H1 (cell line): ENCODE measurements around the gene CHST8. TPM values are rescaled to one million over a fixed set of nuclear protein-coding genes. Genes with fewer than 3 reads are reported as not detected.

Source experiments
- CTCF ChIA-PET: fragments of 300-600 bp; sonication (Branson Sonifier 250); formaldehyde crosslinking; loops from one replicate; lab custom pipeline; 2021; ENCODE audit not compliant: partially characterized antibody; lab: Charles Lee
- POLR2A ChIA-PET: fragments of 300-600 bp; sonication (Branson Sonifier 250); formaldehyde crosslinking; loops from one replicate; lab custom pipeline; 2021; ENCODE audit warnings: inconsistent platforms; ENCODE audit not compliant: partially characterized antibody; lab: Charles Lee
- DNase-seq, 2 experiments: peaks; one replicate each; pipeline versions ENCODE4 v3.0.0 to v3.0.0-alpha.2; 2010 to 2022; ENCODE audit warnings: low spot score in 2 of 2, low read depth in 1 of 2, mixed read lengths in 1 of 2
- FAIRE-seq: peaks from 2 replicates; lab custom pipeline; 2011; peaks lifted over from hg19 to GRCh38; lab: Jason Lieb, UNC
- H2AFZ ChIP-seq: 2 replicates; pipeline ENCODE4 v1.8.1; 2012; ENCODE audit warnings: low read length, inconsistent platforms
- H2AK5ac ChIP-seq: 2 replicates; pipeline ENCODE4 v1.6.1; 2013; ENCODE audit warnings: low read depth, low read length
- H2BK120ac ChIP-seq: replicated peaks from 2 replicates; pipeline ENCODE3; 2013; ENCODE audit warnings: low read depth, low read length, inconsistent platforms
- H2BK12ac ChIP-seq: 2 replicates; pipeline ENCODE4 v1.6.1; 2013; ENCODE audit warnings: low read depth, low read length
- H2BK15ac ChIP-seq: 2 replicates; pipeline ENCODE4 v1.6.1; 2013; ENCODE audit warnings: low read length
- H2BK20ac ChIP-seq: 2 replicates; pipeline ENCODE4 v1.6.1; 2013; ENCODE audit warnings: low read length
- H2BK5ac ChIP-seq: 2 replicates; pipeline ENCODE4 v1.6.1; 2013; ENCODE audit warnings: low read depth, low read length
- H3K14ac ChIP-seq: 2 replicates; pipeline ENCODE4 v1.6.1; 2013; ENCODE audit warnings: inconsistent platforms; ENCODE audit not compliant: insufficient read length
- H3K18ac ChIP-seq: 2 replicates; pipeline ENCODE4 v1.6.1; 2013; ENCODE audit warnings: low read length; ENCODE audit errors: extremely low read depth
- H3K23ac ChIP-seq: 2 replicates; pipeline ENCODE4 v1.6.1; 2013; ENCODE audit warnings: inconsistent platforms; ENCODE audit not compliant: insufficient read length
- H3K23me2 ChIP-seq: 2 replicates; pipeline ENCODE4 v1.6.1; 2013; ENCODE audit warnings: low read depth, low read length
- H3K27ac ChIP-seq: 2 replicates; pipeline ENCODE4 v1.6.1; 2011; ENCODE audit warnings: low read depth, low read length, inconsistent platforms
- H3K27me3 ChIP-seq, 4 experiments: replicated peaks in 1 of 4; 1 replicate in 1 of 4; 2 replicates in 3 of 4; pipeline versions ENCODE4 v1.6.1 to v1.8.1; 2011 to 2013; ENCODE audit warnings: low read length in 3 of 4, mild to moderate bottlenecking in 3 of 4, inconsistent platforms in 2 of 4, mixed read lengths in 2 of 4, moderate library complexity in 1 of 4; ENCODE audit not compliant: control insufficient read depth in 3 of 4, insufficient read depth in 3 of 4; ENCODE audit errors: extremely low read depth in 1 of 4
- H3K36me3 ChIP-seq, 4 experiments: 2 replicates each; pipeline versions ENCODE4 v1.6.1 to v1.8.1; 2011 to 2013; ENCODE audit warnings: mild to moderate bottlenecking in 4 of 4, low read length in 3 of 4, moderate library complexity in 2 of 4, control low read depth in 1 of 4, inconsistent platforms in 1 of 4; ENCODE audit not compliant: insufficient read depth in 4 of 4, control insufficient read depth in 2 of 4
- H3K4ac ChIP-seq: replicated peaks from 2 replicates; pipeline ENCODE3; 2013; ENCODE audit warnings: low read length, low read depth, mixed read lengths, inconsistent platforms; ENCODE audit not compliant: insufficient read length
- H3K4me1 ChIP-seq, 4 experiments: replicated peaks in 1 of 4; 1 replicate in 1 of 4; 2 replicates in 3 of 4; pipeline versions ENCODE4 v1.6.1 to v1.8.1; 2011 to 2013; ENCODE audit warnings: low read length in 3 of 4, inconsistent platforms in 2 of 4, mixed read lengths in 1 of 4; ENCODE audit not compliant: insufficient read depth in 4 of 4, control insufficient read depth in 3 of 4
- H3K4me2 ChIP-seq, 2 experiments: 2 replicates each; pipeline versions ENCODE4 v1.6.1 to v1.8.1; 2011 to 2013; ENCODE audit warnings: low read depth in 2 of 2, low read length in 2 of 2, control low read depth in 1 of 2, inconsistent platforms in 1 of 2, mild to moderate bottlenecking in 1 of 2; ENCODE audit not compliant: insufficient read depth in 1 of 2
- H3K4me3 ChIP-seq, 4 experiments: fragments of 200-600, 300-600 bp in 1 of 4; sonication (generic), shearing (Covaris generic), sonication (Bioruptor Twin) in 1 of 4; 2 replicates each; pipeline versions ENCODE4 v1.5.1 to v1.8.1; 2011 to 2016; ENCODE audit warnings: low read length in 4 of 4, low read depth in 3 of 4, control low read depth in 2 of 4, inconsistent platforms in 2 of 4, mild to moderate bottlenecking in 2 of 4, mixed read lengths in 1 of 4, moderate library complexity in 1 of 4; ENCODE audit not compliant: insufficient read depth in 2 of 4; ENCODE audit errors: extremely low read depth in 1 of 4
- H3K56ac ChIP-seq: replicated peaks from 2 replicates; pipeline ENCODE3; 2013; ENCODE audit warnings: low read depth, mild to moderate bottlenecking, mixed read lengths, low read length, inconsistent platforms; ENCODE audit not compliant: insufficient read length
- H3K79me1 ChIP-seq: 2 replicates; pipeline ENCODE4 v1.6.1; 2013; ENCODE audit warnings: low read depth, low read length, control low read depth
- H3K79me2 ChIP-seq, 2 experiments: 2 replicates each; pipeline versions ENCODE4 v1.6.1 to v1.8.1; 2012 to 2013; ENCODE audit warnings: low read length in 2 of 2, mild to moderate bottlenecking in 2 of 2, inconsistent platforms in 1 of 2; ENCODE audit not compliant: insufficient read depth in 2 of 2, control insufficient read depth in 1 of 2
- H3K9ac ChIP-seq, 4 experiments: replicated peaks in 1 of 4; 1 replicate in 1 of 4; 2 replicates in 3 of 4; pipeline versions ENCODE4 v1.6.1 to v1.8.1; 2011 to 2013; ENCODE audit warnings: low read depth in 3 of 4, low read length in 3 of 4, control low read depth in 2 of 4, mild to moderate bottlenecking in 2 of 4, moderate library complexity in 2 of 4, inconsistent platforms in 1 of 4; ENCODE audit errors: extremely low read depth in 1 of 4
- H3K9me3 ChIP-seq, 2 experiments: 2 replicates each; pipeline versions ENCODE4 v1.6.1 to v1.8.1; 2012 to 2013; ENCODE audit warnings: mild to moderate bottlenecking in 2 of 2, moderate library complexity in 2 of 2, control low read depth in 1 of 2, inconsistent platforms in 1 of 2, low read depth in 1 of 2, low read length in 1 of 2, mixed read lengths in 1 of 2; ENCODE audit not compliant: insufficient read depth in 2 of 2
- H4K20me1 ChIP-seq, 2 experiments: replicated peaks in 1 of 2; 2 replicates each; pipeline versions ENCODE3 to v1.8.1; 2011 to 2013; ENCODE audit warnings: inconsistent platforms in 2 of 2, low read length in 2 of 2, mild to moderate bottlenecking in 1 of 2; ENCODE audit not compliant: insufficient read depth in 2 of 2, control insufficient read depth in 1 of 2
- H4K5ac ChIP-seq: 2 replicates; pipeline ENCODE4 v1.6.1; 2013; ENCODE audit warnings: low read length, low read depth, mixed read lengths, inconsistent platforms; ENCODE audit not compliant: insufficient read length
- H4K8ac ChIP-seq: 2 replicates; pipeline ENCODE4 v1.8.0; 2013; ENCODE audit warnings: mild to moderate bottlenecking, moderate library complexity, low read length, inconsistent platforms; ENCODE audit not compliant: insufficient read depth; ENCODE audit errors: extremely low read depth
- H4K91ac ChIP-seq: replicated peaks from 2 replicates; pipeline ENCODE3; 2013; ENCODE audit warnings: low read length, mixed read lengths, inconsistent platforms; ENCODE audit not compliant: insufficient read length
- ASH2L ChIP-seq: fragments of 200-600, 300-600 bp; sonication (generic); IDR thresholded peaks from one replicate; pipeline ENCODE4 v1.7.1; 2017; ENCODE audit warnings: low read length
- CEBPB ChIP-seq: IDR thresholded peaks from 2 replicates; pipeline ENCODE4 v1.6.1; 2012; ENCODE audit warnings: low read depth, low read length
- CHD2 ChIP-seq: IDR thresholded peaks from 2 replicates; pipeline ENCODE4 v1.6.1; 2012; ENCODE audit warnings: low read length, improper control_type of control experiment
- RNF2 ChIP-seq: fragments of 200-900, 300-1000 bp; sonication (generic); IDR thresholded peaks from 2 replicates; pipeline ENCODE4 v1.7.1; 2016; ENCODE audit warnings: borderline replicate concordance, low read depth, mild to moderate bottlenecking, antibody characterized with exemption, low read length; ENCODE audit not compliant: poor library complexity, severe bottlenecking; ENCODE audit errors: missing control alignments
- WGBS, 2 experiments: shearing (Covaris generic) in 1 of 2; methylation state at CpG; one replicate each; pipeline versions ENCODE4 v1.1.6 to v1.1.7; 2013 to 2015; ENCODE audit warnings: low lambda C conversion rate in 2 of 2, mixed read lengths in 2 of 2, inconsistent platforms in 1 of 2, low coverage in 1 of 2, missing lambda C conversion rate in 1 of 2; ENCODE audit not compliant: insufficient replicate concordance in 2 of 2, insufficient coverage in 1 of 2, insufficient read length in 1 of 2; ENCODE audit errors: extremely low coverage in 1 of 2, missing lambda C conversion rate in 1 of 2; 5-methylcytosine and 5-hydroxymethylcytosine counted together
- polyA plus RNA-seq, 7 experiments: library from polyadenylated mRNA; depleted of rRNA in 3 of 7; stranded (reverse) in 5 of 7; unstranded in 2 of 7; fragments of >200 nt in 5 of 7; fragments of 200-250 nt in 2 of 7; gene quantifications; 1 replicate in 5 of 7; 2 replicates in 1 of 7; 4 replicates in 1 of 7; pipeline versions ENCODE4 v1.2.1 to v1.2.3, GENCODE V29; 2011 to 2013; ENCODE audit warnings: missing spikeins in 2 of 7, mixed read lengths in 2 of 7
- total RNA-seq: library from RNA; stranded (reverse); fragmentation: NEBNext Ultra II Directional; extraction: Animal tissue kit (Norgen Biotek cat#: 25700); gene quantifications from 2 replicates; pipeline ENCODE4 v1.2.1, GENCODE V29; 2021
- TF ChIP-seq, protein P1 (sequence below): IDR thresholded peaks from 2 replicates; pipeline ENCODE4 v1.6.1; 2012; ENCODE audit warnings: inconsistent platforms
- TF ChIP-seq, protein P2 (sequence below): IDR thresholded peaks from 2 replicates; pipeline ENCODE4 v1.6.1; 2012; ENCODE audit warnings: inconsistent platforms

CHST8 gene
- total and polyA plus RNA-seq, 2 of the 8 experiments (the other 6 are each of a cell fraction or from before 2014, with no cell fraction given): 10.8 to 28.2 TPM

DNA sequence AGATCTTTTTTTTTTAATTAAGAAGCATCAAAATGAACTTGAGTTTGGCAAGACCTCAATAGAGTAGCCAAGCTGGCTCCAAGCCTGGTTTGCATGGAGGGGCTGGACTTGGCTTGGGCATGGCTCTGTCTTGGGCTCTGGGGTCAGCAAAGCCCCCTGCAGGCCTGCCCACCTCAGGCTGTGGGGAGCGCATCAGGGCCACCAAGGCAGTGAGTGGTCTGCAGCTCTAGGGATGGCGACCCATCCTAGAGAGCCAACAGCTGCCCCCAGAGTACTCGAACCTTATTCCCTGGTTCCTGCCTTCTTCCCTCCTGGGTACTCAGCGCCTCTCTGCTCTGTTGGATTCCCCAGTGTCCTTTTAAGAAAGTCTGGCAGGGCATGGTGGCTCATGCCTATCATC, 5.4 kb upstream of the CHST8 start:
- H3K9me3 ChIP-seq: no peaks in the 10 kb centered on the region
- no peak overlapping the region for H2BK20ac ChIP-seq
- no peak overlapping the region for H2BK120ac ChIP-seq
- peaks cover 0 to 5% (median 2%) of the 10 kb centered on the region in 4 experiments; a peak in 4 of 7 replicates for H3K4me1 ChIP-seq
- peaks cover 11 to 25% (median 21%) of the 10 kb centered on the region in 4 experiments for H3K27me3 ChIP-seq
- ChIA-PET CTCF (interaction anchor here (0.6 kb wide), 1 partner anchor 44 kb away, joined by 4 read pairs; no protein-coding TSS in a partner anchor), POLR2A (no interaction called here)
- H3K36me3 ChIP-seq: no peaks in the 10 kb centered on the region
- H3K79me2 ChIP-seq: no peaks in the 10 kb centered on the region
- no peak overlapping the region for H3K4me3 ChIP-seq
- H4K5ac ChIP-seq: no peak overlapping the region
- no peak overlapping the region for H3K27ac ChIP-seq
- no peak overlapping the region for H3K18ac ChIP-seq
- H4K91ac ChIP-seq: no peak overlapping the region
- H4K20me1 ChIP-seq: peaks cover 0 to 2% of the 10 kb centered on the region in 2 experiments
- H3K4ac ChIP-seq: no peak overlapping the region
- H3K23ac ChIP-seq: no peak overlapping the region
- H2AFZ ChIP-seq: no peak overlapping the region
- H3K9ac ChIP-seq: no peak overlapping the region
- no peak overlapping the region for H4K8ac ChIP-seq
- H3K14ac ChIP-seq: no peak overlapping the region
- H2BK5ac ChIP-seq: no peak overlapping the region
- no peak overlapping the region for H3K56ac ChIP-seq
- DNase-seq: no peak
- no peak overlapping the region for H2BK12ac ChIP-seq
- WGBS, 2 experiments: 85% methylated on average over 4 of the region's 4 CpGs; no CpG with 5 or more reads in 1 of the 2 experiments
- no peak overlapping the region for H3K4me2 ChIP-seq
- no peak for TF ChIP-seq CHD2
- no peak for TF ChIP-seq CEBPB
- TF ChIP-seq ASH2L: no peak
- TF ChIP-seq, protein P1, sequence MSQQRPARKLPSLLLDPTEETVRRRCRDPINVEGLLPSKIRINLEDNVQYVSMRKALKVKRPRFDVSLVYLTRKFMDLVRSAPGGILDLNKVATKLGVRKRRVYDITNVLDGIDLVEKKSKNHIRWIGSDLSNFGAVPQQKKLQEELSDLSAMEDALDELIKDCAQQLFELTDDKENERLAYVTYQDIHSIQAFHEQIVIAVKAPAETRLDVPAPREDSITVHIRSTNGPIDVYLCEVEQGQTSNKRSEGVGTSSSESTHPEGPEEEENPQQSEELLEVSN: no peak
- TF ChIP-seq, protein P2, sequence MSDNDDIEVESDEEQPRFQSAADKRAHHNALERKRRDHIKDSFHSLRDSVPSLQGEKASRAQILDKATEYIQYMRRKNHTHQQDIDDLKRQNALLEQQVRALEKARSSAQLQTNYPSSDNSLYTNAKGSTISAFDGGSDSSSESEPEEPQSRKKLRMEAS: no peak
- no peak for TF ChIP-seq RNF2
- H2AK5ac ChIP-seq: no peak overlapping the region
- H2BK15ac ChIP-seq: no peak overlapping the region
- peaks cover 3% of the 10 kb centered on the region; the same call in 1 of the 2 replicates for H3K23me2 ChIP-seq
- no peaks in the 10 kb centered on the region for H3K79me1 ChIP-seq
- FAIRE-seq: no peak
